GM19324 (cell line): ENCODE results near the gene PDE4D.
"Not testable (repeated sequence)": the region's sequence is repeated elsewhere in the genome, so short reads cannot be mapped to it uniquely, and the experiment has no call there.

Experiments used
- ATAC-seq: cut with Tn5 transposase; IDR thresholded peaks from one replicate; pipeline ENCODE4 v1.9.1; 2021; ENCODE audit warnings: mild to moderate bottlenecking, moderate library complexity; ENCODE audit not compliant: unreplicated experiment, low FRiP score

Gene PDE4D

GRCh38 chr5:59588922-59589321 is 304.6 kb downstream of the PDE4D start:
- ATAC-seq = no peak

GRCh38 chr5:59587489-59588337 is 305.8 kb downstream of the PDE4D start:
- ATAC-seq = no peak

GRCh38 chr5:59586841-59587240 is 306.7 kb downstream of the PDE4D start:
- ATAC-seq = no peak

GRCh38 chr5:59584858-59585846 is 308.4 kb downstream of the PDE4D start:
- no peak for ATAC-seq

- ATAC-seq = no peak
Observed at GRCh38 chr5:59583810-59584562, 309.5 kb downstream of the PDE4D start.

GRCh38 chr5:59583151-59583809 is 310.2 kb downstream of the PDE4D start:
- no peak for ATAC-seq

GRCh38 chr5:59582746-59583145 is 310.8 kb downstream of the PDE4D start:
- no peak for ATAC-seq

- ATAC-seq = no peak
Observed at GRCh38 chr5:59579824-59580167, 313.7 kb downstream of the PDE4D start.

- no peak for ATAC-seq
Observed at GRCh38 chr5:59579101-59579823, 314.3 kb downstream of the PDE4D start.

- ATAC-seq = no peak
Observed at GRCh38 chr5:59577485-59577884, 316.0 kb downstream of the PDE4D start.

GRCh38 chr5:59575648-59576445 is 317.7 kb downstream of the PDE4D start:
- ATAC-seq = no peak

GRCh38 chr5:59573509-59573908 is 320.0 kb downstream of the PDE4D start:
- not testable (repeated sequence) for ATAC-seq

- no peak for ATAC-seq
Observed at GRCh38 chr5:59571067-59571466, 322.5 kb downstream of the PDE4D start.

GRCh38 chr5:59569608-59570334 is 323.8 kb downstream of the PDE4D start:
- ATAC-seq = no peak

- ATAC-seq = no peak
Observed at GRCh38 chr5:59569158-59569557, 324.4 kb downstream of the PDE4D start.

GRCh38 chr5:59568161-59568560 is 325.4 kb downstream of the PDE4D start:
- ATAC-seq = no peak

- ATAC-seq = no peak
Observed at GRCh38 chr5:59565551-59565950, 328.0 kb downstream of the PDE4D start.

- ATAC-seq = no peak
Observed at GRCh38 chr5:59564895-59565294, 328.6 kb downstream of the PDE4D start.
